GM21737 (cell line): ENCODE measurements around the gene LRCOL1.

Source experiments
- ATAC-seq: cut with Tn5 transposase; IDR thresholded peaks from one replicate; pipeline ENCODE4 v1.9.1; 2021; ENCODE audit warnings: mild to moderate bottlenecking, moderate library complexity; ENCODE audit not compliant: unreplicated experiment

LRCOL1 gene

DNA sequence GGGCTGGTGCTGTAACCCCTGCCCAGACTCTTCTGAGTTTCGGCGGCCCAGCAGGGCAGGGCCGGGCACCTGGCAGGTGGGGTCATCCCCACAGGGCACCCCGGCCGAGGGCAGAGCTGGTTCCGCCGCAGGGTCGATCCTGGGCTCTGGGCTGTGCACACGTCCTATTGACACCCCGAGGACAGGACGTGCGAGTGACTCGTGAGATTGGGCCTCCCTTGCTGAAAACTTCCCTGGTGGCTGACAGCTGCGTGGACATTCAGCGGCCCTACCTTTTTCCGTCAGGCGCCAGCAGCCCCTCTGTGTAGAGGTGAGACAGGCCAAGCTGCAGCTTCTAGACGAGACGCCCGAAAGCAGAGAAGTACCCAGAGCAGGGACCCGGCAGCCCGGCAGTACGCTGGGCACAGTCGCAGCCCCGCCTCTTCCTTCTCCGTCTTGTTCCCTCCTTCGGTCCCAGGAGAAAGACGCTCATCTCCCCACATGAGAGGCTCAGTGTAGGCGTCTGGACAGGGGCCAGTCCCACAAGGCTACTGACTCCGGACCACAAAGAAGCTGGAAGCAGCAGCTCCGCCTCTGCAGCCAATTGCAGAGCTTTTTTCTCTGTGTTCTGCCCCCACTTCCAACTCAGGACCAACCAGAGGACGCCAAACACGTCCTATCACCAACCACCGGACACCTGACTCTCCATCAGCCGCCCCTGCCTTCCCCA, at the start of gene LRCOL1:
Gene LRCOL1, minus strand, starts transcription at position 532 of the 709 bp plus-strand sequence. CDS start 4,331 bp downstream, outside the sequence.
- no peak for ATAC-seq

DNA sequence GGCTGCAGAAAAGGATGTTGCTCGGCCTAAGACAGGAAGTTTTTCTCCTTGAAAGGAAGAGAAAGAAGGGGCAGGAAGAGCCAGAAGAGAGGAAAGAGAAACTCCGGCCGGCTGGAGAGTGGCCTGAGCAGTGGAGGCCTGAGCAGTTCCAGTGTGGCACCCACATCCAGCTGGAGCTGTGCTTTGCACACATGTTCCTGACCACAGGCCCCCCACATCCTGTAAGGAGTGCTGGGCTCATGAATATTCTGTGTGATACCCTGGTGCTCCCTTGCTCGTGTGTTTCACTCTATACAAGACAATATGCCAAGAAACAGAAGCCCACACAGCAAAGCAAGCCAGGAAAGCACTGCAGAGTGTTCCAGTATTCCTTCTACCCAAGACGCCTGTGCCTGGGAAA, 49.7 kb upstream of the LRCOL1 start:
- ATAC-seq, result no peak

DNA sequence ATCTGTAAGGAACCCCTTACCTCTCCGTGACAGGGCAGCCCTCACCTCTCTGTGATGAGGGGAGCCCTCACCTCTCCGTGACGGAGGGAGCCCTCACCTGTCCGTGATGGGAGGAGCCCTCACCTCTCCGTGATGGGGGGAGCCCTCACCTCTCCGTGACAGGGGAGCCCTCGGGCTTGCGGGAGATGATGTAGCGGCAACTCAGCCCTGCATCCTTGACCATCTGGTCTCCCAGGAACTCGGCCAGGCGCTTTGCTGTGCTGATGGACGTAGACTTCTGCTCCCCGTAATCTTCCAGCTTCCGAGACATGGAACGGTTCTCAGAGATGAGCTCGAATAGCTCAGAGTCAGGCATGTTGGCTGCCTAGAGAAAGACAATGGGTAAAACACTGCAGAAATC, 48.8 kb upstream of the LRCOL1 start:
- no peak for ATAC-seq

DNA sequence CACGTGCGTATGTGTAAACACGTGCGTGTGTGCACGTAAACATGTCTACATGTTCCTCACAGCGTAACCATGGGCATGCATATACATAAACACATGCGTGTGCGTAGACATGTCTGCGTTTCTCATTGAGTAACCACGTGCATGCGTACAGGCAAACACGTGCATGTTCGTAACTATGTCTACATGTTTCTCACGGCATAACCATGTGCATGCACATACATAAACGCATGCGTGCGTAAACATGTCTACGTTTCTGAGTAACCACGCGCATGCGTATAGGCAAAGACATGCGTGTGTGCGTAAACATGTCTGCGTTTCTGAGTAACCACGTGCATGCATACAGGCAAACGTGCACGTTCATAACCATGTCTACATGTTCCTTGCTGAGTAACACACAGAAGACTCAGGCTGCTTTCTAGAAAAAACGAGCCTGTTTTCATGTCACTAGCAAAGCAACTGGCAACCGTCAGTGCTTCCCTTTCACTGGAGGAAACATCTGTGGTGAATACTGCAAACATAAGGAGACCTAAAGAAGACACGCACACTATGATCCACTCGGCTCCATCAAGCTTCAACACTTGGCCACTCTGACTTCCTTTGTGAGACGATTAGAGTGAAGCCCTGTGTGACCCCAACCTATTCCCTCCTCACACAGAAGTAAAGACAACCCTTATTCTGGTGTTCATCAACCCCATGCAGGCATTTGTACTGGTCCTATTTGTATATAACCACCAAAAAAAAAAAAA, 47.9 kb upstream of the LRCOL1 start:
- ATAC-seq, result no peak

DNA sequence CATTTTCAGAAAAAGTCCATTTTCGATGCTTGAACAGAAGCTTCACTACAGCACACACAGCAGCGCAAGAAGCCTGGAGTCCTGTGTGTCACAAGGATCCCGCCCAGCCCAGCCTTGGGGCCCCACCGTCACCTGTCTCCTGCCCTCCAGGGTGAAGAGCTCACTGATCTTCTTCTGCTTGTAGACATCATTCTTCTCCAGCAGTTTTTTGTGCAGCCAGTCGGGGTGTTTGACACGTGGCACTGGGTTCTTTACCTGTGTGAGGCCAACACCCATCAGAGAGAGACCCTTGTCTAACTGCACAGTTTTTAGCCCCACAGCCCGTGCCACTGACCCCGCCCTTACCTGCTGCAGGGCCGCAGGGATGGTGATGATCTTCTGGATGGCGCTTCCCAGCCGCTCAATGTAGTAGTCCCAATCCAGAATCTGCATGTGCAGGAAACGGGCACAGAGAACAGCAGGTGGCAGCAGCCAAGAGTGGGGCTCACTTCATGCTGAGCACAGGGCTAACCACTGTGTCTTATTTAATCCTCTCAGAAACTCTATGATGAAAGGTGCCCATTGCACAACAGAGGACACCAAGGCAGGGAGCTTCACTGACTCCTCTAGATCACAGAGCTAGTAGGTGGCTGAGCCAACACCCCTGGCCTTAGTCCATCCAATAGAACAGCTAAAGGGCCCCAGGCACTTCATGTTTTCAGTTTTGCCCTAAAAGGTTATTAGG, 46.8 kb upstream of the LRCOL1 start:
- ATAC-seq, result no peak

DNA sequence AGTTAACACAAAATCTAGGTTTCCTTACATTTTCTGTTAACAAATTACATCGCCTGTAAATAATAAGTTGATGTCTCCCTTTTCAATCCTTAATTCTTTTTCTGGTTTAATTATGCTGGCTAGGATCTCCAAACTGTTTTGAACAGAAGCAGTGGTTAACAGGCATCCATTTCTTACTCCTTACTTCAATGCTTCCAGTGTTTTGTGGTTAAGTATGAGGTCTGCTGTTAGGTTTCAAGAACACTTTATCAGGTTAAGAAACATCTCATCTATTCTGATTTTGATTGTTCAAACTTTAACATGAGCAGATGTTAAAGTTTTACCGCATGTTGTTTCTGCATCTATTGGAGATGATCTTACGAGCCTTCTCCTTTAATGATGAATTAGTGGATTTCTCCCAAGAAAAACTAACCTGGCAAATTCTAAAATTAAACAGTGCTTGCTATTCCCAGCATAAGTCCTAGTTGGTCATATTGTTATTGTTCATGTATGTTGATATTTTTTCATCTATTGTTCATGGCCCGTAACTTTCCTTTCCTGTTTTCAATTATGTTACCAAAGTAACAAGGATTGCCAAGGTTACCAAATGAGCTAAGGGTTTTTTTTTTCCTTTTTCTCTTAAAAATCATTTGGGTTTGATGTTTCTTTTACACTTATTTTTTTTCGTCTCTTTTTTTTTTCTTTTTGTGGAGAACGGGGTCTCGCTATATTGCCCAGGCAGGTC, 43.3 kb upstream of the LRCOL1 start:
- ATAC-seq, result no peak

DNA sequence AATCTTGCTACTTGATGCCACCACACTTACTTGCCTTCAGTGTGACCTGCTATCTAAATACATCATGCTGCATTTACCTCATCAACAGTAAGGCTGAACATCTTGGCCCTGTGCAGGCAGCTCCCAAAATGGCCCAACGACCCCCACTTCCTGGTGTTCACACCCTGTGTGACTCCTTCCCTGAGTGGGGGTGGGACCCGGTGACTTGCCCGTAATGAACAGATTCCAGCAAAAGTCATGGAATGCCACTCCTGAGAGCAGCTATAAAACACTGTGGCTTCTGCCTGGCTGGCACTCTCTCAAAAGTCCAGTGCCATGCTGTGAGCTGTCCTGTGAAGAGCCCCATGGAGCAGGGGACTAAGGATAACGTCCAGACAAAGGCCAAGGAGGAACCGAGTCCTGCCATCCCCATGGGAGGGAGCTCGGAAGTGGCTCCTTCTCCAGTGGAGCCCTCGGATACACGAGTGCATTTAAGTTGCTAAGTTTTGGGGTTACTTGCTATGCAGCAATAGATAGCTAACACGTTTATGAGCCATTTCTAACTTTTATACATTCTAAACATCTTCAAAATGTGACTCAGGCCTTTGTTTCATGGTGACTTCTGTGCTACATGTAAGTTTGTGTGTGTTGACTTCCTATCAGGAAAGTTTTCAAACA, 41.2 kb upstream of the LRCOL1 start:
- no peak for ATAC-seq

DNA sequence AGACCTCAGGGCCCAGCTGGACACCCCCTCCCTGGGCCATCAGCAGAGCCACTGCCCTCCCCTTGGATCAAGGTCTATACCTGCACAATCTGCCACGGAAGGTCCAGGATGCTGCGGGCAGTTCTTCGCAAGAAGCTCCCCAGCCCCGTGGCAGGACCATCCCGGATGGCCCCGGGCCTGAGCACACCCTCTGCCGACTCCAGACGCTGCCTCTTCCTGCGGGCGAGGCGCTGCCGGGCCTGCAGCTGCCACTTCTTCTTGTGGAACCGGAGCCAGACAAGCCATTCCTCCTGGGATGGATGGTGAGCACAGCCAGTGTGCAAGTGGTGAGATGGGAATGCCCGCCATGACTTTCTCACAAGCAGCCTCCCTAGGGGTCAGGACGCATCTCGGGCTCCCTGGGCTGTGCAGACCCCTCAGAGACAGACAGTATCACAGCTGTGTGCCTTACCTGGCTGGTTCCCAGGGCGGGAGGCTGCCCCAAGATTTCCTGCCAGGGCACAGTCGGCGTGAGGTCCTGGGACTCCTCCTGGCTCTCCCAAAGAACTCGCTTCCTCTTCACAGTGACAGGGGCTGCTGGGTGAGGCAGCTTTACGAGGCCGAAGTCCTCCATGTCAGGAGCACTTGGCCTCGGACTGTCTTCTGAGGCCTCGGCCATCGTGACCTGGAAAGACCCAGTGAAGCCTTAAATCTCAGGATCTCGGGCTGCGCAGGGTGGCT, 39.0 kb upstream of the LRCOL1 start:
- no peak for ATAC-seq

- no peak for ATAC-seq
These were observed 38.3 kb upstream of the LRCOL1 start for GRCh38 chr12:132648616-132649225.

- no peak for ATAC-seq
These were observed 37.5 kb upstream of the LRCOL1 start for GRCh38 chr12:132647858-132648257.

GRCh38 chr12:132646850-132647249, 36.5 kb upstream of the LRCOL1 start:
- ATAC-seq, result no peak

- no peak for ATAC-seq
These were observed 32.8 kb upstream of the LRCOL1 start for GRCh38 chr12:132642846-132643835.

GRCh38 chr12:132641811-132642650, 31.6 kb upstream of the LRCOL1 start:
- ATAC-seq, result no peak

- no peak for ATAC-seq
These were observed 30.6 kb upstream of the LRCOL1 start for GRCh38 chr12:132640936-132641335.

- no peak for ATAC-seq
These were observed 29.7 kb upstream of the LRCOL1 start for GRCh38 chr12:132639956-132640520.

DNA sequence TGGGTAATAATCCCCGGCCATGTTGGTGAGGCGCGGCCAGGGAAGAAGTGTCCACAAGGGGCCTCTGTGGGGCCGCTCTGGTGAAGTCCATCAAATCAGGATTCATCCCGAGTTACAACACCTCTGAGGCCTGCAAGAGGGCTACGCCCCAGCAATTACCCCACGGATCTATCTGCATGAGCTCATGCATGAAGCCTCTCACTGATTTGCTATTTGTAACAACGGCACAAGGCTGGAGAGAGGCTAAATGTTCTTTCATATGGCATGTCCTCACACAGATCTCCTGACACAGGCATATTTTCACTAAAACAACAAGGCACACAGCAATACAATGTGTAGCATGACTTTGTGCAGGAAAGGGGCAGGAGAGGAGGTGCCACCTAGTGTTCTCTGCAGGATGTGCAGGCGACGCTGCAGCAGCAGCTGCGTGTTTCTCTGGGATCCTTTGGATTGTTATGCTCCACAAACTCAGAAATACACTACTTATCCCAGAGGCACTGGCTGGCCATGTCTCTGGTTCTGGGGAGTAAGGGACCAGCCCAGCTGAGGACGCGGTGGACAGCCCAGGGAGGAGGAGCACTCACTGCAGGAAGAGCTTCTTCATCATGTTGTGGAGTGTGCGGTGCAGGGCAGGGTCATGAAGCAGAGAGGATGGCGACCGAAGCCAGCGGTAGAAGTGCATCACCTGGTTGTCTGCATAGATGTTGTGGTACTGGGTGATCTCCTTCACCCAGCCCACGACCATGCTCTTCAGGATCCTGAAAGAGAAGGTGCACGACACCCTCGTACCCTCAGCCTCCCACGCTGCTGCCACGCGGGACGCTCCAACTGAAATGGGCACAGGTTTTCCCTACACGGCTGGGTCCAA, 28.4 kb upstream of the LRCOL1 start:
- no peak for ATAC-seq
